T-helper 1 cell (primary cell): ENCODE results near the gene STK39.

Experiments used
- DNase-seq, 5 donors: peaks; one replicate each; pipeline ENCODE4 v3.0.0-alpha.2; 2012 to 2020

STK39 gene

GRCh38 chr2:168037778-168038177 lies 209.6 kb downstream of the STK39 start:
- peak in 1 of 5 donors; percentile 4 for DNase-seq

- peak in 1 of 5 donors; percentile 68 for DNase-seq
Measured at GRCh38 chr2:168035458-168035857, 211.9 kb downstream of the STK39 start.

- no peak for DNase-seq
Measured at GRCh38 chr2:168034616-168035015, 212.8 kb downstream of the STK39 start.

GRCh38 chr2:168033966-168034365 lies 213.4 kb downstream of the STK39 start:
- no peak for DNase-seq

- no peak for DNase-seq
Measured at GRCh38 chr2:168032091-168032490, 215.3 kb downstream of the STK39 start.

GRCh38 chr2:168030862-168031624 lies 216.4 kb downstream of the STK39 start:
- DNase-seq = peak in 1 of 5 donors; percentile 23

GRCh38 chr2:168029071-168029470 lies 218.3 kb downstream of the STK39 start:
- no peak for DNase-seq

- DNase-seq = no peak
Measured at GRCh38 chr2:168028362-168028761, 219.0 kb downstream of the STK39 start.

- DNase-seq = no peak
Measured at GRCh38 chr2:168025487-168026202, 221.8 kb downstream of the STK39 start.

- no peak for DNase-seq
Measured at GRCh38 chr2:168024459-168024858, 222.9 kb downstream of the STK39 start.

GRCh38 chr2:168021800-168022587 lies 225.4 kb downstream of the STK39 start:
- no peak for DNase-seq

GRCh38 chr2:168015274-168015953 lies 232.0 kb downstream of the STK39 start:
- no peak for DNase-seq

GRCh38 chr2:168009900-168010299 lies 237.5 kb downstream of the STK39 start:
- no peak for DNase-seq

GRCh38 chr2:168008646-168009195 lies 238.7 kb downstream of the STK39 start:
- DNase-seq = no peak

- no peak for DNase-seq
Measured at GRCh38 chr2:168006498-168006897, 240.9 kb downstream of the STK39 start.

GRCh38 chr2:168005586-168005985 lies 241.8 kb downstream of the STK39 start:
- no peak for DNase-seq

GRCh38 chr2:168003876-168004275 lies 243.5 kb downstream of the STK39 start:
- no peak for DNase-seq

GRCh38 chr2:168002021-168002553 lies 245.3 kb downstream of the STK39 start:
- DNase-seq = peak in 1 of 5 donors; percentile 59

- no peak for DNase-seq
Measured at GRCh38 chr2:167992278-167992677, 255.1 kb downstream of the STK39 start.

- DNase-seq = no peak
Measured at GRCh38 chr2:167990062-167990461, 257.3 kb downstream of the STK39 start.

- no peak for DNase-seq
Measured at GRCh38 chr2:167988296-167988695, 259.1 kb downstream of the STK39 start.

GRCh38 chr2:167987558-167987957 lies 259.8 kb downstream of the STK39 start:
- DNase-seq = no peak
